Raji (cell line): Measurements from ENCODE around the gene OPN5.

Experiments used
- POLR2A ChIP-seq: IDR thresholded peaks from 2 replicates; pipeline ENCODE4 v1.6.1; 2011; ENCODE audit warnings: low read depth, low read length, control low read depth; ENCODE audit not compliant: insufficient read depth

Gene OPN5

DNA sequence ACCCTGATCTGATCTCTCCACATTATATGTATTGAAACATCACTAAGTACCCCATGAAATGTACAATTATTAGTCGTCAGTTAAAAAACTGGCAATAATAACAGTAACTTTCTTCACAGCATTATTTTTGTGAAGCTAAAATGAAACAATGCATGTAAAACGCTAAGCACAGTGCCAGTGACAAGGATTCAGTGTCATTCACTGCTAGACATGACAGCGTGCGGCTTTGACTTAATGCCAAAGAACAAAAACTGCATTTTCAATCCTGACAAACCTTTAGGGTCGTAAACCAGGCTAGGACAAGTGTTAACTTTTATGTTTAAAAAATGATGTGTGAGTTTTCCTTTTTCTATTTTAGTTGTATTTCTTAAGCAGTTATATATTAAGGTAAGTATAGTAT lies 8.8 kb upstream of the OPN5 start:
- no peak for TF ChIP-seq POLR2A

DNA sequence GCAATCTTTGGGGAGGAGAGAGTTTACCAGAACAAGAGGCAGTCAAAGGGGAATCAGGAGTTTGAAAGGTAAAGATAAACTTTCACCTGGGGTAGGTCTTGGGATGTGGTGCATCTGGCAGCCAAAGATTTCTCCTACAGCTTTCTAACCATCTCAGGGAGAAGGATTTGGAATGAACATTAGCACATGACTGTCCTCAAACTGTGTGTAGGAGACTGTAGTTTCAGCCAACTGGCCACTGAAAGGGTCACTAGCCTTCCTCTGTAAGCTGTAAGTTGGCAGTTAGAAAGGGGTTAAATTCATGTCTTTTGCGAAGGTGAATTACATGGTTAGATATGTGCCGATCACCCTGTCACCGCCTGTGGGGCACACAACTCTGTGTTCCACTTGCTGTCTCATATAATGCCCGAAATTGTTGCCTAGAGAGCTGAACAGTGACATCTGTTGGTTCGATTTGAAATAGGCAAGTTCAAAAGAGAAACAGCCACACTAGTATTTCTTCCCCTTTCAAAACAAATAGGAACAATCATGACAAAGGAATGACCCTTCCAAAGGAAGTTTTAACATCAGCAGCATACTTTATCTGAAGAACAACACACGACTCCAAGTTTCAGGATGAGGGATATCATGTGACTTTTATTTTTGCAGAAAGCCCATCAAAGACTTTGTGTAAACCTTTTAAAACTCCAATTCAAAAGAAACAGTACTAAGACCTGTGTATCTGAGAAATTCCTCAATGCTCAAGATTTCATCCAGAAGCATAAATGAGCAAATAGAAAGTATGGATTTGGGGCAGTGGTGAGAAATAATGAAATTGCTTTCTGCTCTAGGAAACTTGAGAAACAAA lies 1.1 kb upstream of the OPN5 start:
- TF ChIP-seq POLR2A = no peak

DNA sequence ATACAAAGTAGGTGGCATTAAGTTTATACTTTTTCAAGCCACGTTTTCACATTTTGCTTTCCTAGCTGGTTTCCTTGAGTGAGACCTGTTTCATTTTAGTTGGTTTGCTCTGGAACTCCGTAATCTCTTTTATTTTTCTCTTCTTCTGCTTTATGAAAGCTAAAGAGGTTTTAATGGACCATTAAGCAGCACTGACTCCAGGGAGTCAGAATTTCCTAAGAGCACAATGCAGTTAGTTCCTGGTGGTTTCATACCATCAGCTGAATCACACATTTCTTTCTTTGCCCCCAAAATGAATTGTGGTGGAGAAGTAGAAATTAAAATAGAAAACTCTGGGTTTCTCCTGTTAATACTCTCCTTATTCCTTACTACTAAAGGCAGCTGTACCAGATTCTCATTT lies 3.4 kb downstream of the OPN5 start:
- no peak for TF ChIP-seq POLR2A

DNA sequence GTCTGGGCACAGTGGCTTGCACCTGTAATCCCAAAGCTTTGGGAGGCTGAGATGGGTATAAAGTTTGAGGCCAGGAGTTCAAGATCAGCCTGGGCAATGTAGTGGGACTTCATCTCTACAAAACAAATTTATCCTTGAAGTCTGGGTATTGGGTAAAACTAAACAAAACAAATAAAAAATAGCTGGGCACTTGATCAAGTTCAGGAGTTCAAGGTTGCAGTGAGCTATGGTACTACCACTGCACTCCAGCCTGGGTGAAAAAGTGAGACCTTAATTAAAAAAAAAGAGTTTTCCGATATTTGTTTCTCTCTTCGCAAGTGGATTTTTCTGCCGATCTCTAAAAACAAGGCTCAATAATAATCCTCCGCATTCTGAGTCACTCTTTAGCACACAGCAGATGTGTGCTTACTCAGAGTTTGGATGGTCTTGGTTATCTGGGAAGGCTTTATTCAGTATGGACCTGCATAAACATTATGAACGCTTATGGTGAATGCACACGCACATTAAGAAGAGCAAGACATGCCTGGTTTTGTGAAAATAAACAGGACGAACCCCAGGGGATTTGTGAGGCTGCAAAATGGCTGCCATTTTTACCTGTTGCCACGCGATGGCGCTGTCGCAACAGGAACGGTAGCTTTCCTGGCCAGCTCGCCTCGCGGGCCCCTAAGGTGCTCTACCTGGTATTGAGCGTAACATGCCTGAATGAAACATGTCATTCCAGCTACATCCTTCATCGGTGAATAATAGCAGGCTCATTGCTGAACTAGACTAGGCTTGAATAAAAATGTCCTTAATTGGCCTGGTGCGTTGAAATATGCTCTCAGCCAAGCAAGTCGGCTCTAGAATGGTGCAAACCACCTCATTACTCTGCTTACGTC lies 6.0 kb downstream of the OPN5 start:
- TF ChIP-seq POLR2A = no peak

DNA sequence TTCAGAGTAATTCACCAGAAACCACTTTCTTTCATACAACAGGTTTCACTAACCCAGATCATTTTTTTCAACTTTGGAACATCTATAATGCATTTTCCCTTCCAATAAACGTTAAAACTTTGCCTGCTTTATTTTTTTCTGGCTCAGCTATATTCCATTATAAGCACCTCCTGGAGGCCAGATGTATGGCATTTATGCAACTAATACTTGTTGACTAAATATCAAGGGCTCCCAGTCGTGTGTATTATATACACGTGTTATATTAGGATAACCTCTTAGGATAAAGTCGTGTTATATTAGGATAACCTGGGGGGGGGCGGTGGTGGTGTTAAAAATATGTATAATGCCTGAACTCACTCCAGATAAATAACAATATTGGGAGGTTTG lies 6.7 kb downstream of the OPN5 start:
- TF ChIP-seq POLR2A = no peak

DNA sequence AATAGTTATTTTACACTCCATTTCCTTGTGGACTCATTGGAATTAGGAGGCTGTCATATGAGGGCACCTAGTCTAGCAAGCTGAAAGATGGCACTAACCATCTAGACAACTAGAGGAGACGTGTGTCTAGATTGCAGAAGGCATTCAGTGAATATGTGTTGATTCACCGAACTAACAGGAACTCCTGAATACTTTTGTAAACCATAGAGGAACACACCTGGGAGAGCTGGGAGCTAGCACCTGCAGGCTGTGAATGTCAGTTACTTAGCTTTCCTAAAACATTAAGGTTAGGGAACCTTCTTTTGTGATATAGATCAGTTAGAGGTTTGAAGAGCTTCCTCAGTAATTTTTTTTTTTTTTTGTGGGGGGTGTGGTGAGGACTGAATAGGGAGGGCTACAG lies 7.7 kb downstream of the OPN5 start:
- no peak for TF ChIP-seq POLR2A

DNA sequence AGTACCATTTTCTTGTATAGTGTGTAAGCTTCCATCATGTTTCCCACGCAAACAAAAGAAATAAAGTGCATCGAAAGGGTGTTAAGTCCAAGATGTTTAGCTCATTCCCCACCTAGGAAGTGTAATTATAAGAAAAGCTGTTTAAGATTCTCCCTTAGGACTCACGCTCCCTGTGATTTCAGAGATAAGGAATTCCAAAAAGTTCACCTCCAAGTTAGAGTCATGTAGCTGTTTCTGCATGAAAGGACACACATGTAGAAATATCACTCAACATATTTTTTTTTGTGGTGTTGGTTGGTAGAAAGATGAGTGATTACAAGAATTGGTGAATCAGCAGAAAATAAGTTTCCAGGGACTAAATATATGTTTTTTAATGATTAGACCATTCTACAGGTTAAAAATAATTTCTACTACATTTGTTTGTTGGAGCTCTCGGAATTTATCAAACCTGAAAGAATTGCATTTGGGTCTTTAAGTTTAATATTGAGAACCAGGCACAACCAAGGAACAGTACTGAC lies 10.4 kb downstream of the OPN5 start:
- TF ChIP-seq POLR2A = no peak

DNA sequence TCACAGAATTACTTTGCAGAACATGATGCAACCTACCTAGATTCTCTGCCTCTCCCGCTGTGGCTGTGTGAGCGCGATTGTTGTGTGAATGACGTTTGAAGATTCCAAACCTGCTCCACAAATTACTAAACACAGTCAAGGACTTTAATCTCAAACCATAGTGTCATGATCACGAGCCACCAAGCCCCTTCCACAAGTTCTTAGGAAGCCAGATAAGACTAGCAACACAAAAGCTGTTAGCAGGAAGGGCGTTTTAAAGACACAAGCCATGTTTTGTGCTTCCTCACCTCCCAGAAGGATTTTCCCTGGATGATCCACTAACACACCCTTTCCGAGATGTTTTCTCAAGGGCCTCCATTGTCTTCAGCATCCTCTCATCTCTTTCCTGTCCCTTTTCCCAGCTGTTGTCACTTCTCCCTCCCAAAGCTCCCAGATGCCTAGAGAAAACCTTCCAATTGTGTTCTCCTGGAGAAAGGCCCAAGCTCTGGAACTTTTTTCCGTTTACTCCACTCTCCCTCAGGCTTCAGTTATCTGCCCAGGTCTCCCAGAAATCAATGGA lies 12.8 kb downstream of the OPN5 start:
- TF ChIP-seq POLR2A = no peak

DNA sequence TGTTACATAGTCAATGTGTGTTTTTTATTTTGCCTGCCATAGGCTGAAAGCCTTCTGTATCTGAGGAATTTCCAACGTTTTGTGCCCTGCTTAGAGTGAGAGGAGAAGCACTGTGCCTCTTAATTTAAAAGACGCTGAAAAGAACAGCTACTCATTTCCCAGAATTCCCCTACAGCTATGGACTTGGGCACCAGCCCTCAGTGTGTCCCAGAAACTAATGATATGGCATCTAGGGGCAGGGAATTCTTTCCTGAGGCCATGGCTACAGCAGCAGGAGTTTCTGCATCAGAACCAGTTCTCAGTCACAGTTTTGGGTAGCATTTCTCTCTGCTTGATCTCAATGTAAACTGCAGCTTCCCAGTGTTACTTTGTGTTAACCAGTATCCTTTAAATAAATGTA lies 20.2 kb downstream of the OPN5 start:
- no peak for TF ChIP-seq POLR2A

DNA sequence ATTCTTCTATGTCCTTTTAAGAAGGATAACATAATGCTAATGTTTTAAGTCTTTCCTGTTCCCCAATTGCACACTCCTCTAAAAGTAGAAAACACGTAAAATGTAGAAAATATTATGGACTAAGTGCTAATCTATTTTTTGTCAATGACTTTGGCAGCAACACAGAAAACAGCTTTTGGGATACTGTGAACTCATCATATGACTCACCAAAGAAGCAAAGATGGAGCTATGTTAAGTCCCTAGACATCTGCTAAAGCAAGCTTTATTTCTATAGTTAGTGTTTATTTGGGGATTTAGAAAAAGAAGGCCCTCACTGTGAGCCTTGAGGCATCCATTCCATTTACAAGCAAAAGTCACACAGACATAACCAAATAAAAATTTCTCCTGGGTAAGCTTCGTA lies 23.0 kb downstream of the OPN5 start:
- no peak for TF ChIP-seq POLR2A

DNA sequence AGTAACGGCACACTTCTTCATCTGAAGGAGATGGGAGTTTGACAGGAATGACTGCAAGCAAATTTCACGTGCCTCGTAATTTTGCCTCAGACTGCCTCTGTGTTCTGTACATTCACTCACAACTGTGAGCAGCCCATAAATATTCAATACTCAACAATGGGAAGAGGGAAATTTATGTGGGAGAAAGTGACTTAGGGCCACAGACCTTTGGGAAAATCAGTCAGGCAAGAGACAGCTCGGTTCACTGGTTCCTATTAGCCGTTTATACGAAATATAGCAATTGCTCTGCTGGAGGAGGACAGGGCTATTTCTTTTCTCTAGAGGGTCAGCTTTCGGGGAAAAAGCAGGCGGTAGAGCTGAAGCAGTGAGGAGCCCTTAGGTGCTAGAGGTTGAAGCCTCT lies 28.0 kb downstream of the OPN5 start:
- TF ChIP-seq POLR2A = no peak

DNA sequence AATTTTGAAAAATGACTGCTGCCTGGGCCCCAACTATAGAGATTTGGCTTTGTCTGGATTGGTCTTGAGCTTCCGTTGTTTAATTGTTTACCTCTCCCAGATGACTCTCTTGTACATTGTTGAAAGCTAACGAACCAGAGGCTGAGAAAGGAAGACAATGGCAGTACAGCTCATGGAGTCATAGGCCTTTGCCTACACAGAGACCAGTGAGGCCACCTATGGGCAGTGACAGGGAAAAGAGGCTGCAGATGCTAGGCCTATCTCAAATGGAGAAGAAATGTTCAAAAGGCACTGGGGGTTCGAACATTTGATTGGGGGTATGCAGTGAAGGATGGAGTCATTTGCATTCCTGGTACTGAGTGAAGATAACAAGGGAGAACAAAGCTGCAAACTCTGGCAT lies 29.1 kb downstream of the OPN5 start:
- no peak for TF ChIP-seq POLR2A

DNA sequence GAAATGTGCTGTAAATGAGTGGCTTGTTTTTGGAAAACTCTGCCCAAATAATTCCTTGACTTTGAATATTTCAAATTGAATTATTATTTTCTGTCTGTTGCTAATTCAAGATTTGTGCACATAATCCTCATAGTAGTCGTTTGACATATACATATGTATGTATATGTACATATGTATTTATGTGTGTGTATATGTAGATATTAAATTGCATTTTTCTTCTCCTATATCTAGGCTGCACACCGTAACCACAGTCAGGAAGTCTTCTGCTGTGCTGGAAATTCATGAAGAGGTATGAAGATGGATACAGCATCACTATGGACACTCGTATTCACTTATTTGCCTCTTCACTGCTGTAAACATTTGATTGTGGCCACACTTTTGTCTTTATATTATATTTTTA lies 29.6 kb downstream of the OPN5 start:
- TF ChIP-seq POLR2A = no peak

DNA sequence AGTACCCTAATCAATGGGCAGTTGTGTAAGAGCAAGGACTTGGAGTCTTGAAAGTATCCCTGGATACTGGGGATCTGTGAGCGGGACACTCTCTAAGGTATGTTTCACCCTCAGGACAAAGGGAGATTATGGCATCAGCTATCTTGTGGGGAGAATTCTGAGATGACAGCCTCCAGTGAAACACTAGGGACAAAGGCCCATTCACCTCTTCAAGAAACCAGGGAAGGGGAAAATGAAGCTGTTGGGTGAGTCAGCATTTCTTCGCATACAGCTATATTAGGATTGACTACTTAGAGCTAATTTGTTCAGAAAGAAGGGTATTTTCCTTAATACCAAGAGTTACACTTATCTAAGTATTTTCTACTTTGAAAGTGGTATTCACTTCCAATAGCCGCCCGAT lies 35.9 kb downstream of the OPN5 start:
- TF ChIP-seq POLR2A = no peak

DNA sequence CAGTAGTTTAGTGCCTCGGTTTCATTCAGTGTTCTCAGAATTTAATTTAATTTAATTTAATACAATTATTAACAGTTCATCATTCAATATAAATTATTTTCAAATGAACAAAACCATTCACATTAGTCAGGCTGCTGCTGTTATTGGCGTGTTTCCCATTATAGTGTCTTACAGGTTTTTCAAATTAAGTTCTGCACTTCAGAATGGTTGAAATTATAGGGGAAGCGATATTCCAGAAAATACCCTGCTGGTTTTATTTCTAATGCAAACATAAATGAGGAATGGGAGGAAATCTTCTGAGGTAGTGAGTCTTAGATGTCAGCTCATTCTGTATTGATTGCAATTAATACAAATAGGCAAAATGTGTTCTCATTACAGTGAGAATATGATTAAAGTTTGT lies 37.6 kb downstream of the OPN5 start:
- no peak for TF ChIP-seq POLR2A
